Aorta (tissue), 5 donors: ENCODE results near the gene TMC4. TPM values are rescaled to one million over a fixed set of nuclear protein-coding genes. Genes with fewer than 3 reads are reported as not detected.

Source experiments
- ATAC-seq: fragments of 200-7000 bp; cut with Tn5 transposase; one replicate; pipeline ENCODE4 v1.9.1; 2022; ENCODE audit warnings: moderate library complexity; ENCODE audit not compliant: low FRiP score
- DNase-seq, 2 donors: peaks; one replicate each; pipeline ENCODE4 v3.0.0-alpha.2; 2020
- H3K27ac ChIP-seq, 2 donors: one replicate each; pipeline ENCODE4 v1.5.1; 2013; ENCODE audit warnings: low read length in 2 of 2, mild to moderate bottlenecking in 2 of 2, moderate library complexity in 2 of 2, control low read depth in 1 of 2, inconsistent platforms in 1 of 2, low read depth in 1 of 2
- H3K27me3 ChIP-seq, 2 donors: one replicate each; pipeline ENCODE4 v1.6.1; 2013; ENCODE audit warnings: control low read depth in 1 of 2, low read length in 1 of 2, mild to moderate bottlenecking in 1 of 2, moderate library complexity in 1 of 2; ENCODE audit not compliant: insufficient read depth in 2 of 2, control insufficient read depth in 1 of 2
- H3K36me3 ChIP-seq, 2 donors: one replicate each; pipeline ENCODE4 v1.6.1; 2013; ENCODE audit warnings: control low read depth in 1 of 2, low read length in 1 of 2, mild to moderate bottlenecking in 1 of 2; ENCODE audit not compliant: insufficient read depth in 2 of 2, control insufficient read depth in 1 of 2
- H3K4me1 ChIP-seq, 2 donors: one replicate each; pipeline ENCODE4 v1.6.1; 2013; ENCODE audit warnings: low read length in 2 of 2, control low read depth in 1 of 2, mild to moderate bottlenecking in 1 of 2, moderate library complexity in 1 of 2; ENCODE audit not compliant: insufficient read depth in 2 of 2, control insufficient read depth in 1 of 2
- H3K4me3 ChIP-seq, 2 donors: one replicate each; pipeline ENCODE4 v1.5.1; 2013; ENCODE audit warnings: low read length in 2 of 2, control low read depth in 1 of 2, mild to moderate bottlenecking in 1 of 2
- H3K9me3 ChIP-seq: one replicate; pipeline ENCODE4 v1.6.1; 2013; ENCODE audit warnings: mild to moderate bottlenecking, low read length; ENCODE audit not compliant: control insufficient read depth
- WGBS, 2 donors: extraction: QIAGEN DNeasy Blood & Tissue Kit; methylation state at CpG; one replicate each; pipeline ENCODE4 v1.1.7; 2013; 5-methylcytosine and 5-hydroxymethylcytosine counted together
- intact Hi-C, 2 donors: fragments of 100-400 bp; cut with DNase I; formaldehyde crosslinking; loops; one replicate each; pipeline versions ENCODE4 v1.14.2 to v1.15.0; 2022
- polyA plus RNA-seq, 2 donors: library from polyadenylated mRNA; stranded (reverse); fragments of 200-250 nt; gene quantifications; one replicate each; pipeline ENCODE4 v1.2.3, GENCODE V29; 2013
- total RNA-seq, 2 donors: library from RNA; stranded (reverse); fragmentation: NEBNext Ultra II Directional; extraction: Animal tissue kit (Norgen Biotek cat#: 25700); gene quantifications; one replicate each; pipeline ENCODE4 v1.2.1, GENCODE V29; 2021
- donor health status: healthy with polysubstance abuse.
- donor health status: Bipolar disorder and iron deficiency.
- donor health status: DM: no; HTN: no; CAD: no.
- donor health status: DM: no; HTN: no; CAD: no.
- donor health status: DM: yes; HTN: yes; CAD: no.

Gene TMC4
- total and polyA plus RNA-seq, 4 donors = 0.08 to 15.8 (median 4.3) TPM

DNA sequence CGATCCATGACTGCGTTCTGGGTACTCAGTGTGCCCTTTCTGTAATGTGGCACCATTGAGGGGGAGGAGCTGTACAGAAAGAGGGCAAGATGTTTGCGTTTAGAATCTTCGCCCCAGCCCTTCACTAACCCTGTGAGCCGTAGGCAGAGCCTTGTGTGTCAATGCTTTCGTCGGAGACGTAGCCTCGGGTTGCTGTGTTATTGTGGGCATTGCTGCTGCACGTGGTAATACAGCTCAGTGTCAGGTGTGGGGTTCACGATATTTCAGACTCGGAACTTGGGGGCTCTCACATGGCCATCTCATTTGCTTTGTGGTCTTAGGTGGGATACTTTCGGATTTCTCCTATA is 33.8 kb upstream of the TMC4 start:
- intact Hi-C loops = no loop called here
- Histone ChIP-seq H3K36me3 (peaks cover 0 to 9% of the 10 kb centered on the region in 2 donors), H3K4me1 (no peaks in the 10 kb centered on the region), H3K4me3 (no peak overlapping the region), H3K27ac (no peak overlapping the region), H3K9me3 (no peaks in the 10 kb centered on the region), H3K27me3 (no peaks in the 10 kb centered on the region)
- 81 to 82% methylated on average over 13 of the region's 13 CpGs for WGBS, 2 donors
- ATAC-seq (no peak), DNase-seq (peak in 1 of 2 donors; percentile 34)

DNA sequence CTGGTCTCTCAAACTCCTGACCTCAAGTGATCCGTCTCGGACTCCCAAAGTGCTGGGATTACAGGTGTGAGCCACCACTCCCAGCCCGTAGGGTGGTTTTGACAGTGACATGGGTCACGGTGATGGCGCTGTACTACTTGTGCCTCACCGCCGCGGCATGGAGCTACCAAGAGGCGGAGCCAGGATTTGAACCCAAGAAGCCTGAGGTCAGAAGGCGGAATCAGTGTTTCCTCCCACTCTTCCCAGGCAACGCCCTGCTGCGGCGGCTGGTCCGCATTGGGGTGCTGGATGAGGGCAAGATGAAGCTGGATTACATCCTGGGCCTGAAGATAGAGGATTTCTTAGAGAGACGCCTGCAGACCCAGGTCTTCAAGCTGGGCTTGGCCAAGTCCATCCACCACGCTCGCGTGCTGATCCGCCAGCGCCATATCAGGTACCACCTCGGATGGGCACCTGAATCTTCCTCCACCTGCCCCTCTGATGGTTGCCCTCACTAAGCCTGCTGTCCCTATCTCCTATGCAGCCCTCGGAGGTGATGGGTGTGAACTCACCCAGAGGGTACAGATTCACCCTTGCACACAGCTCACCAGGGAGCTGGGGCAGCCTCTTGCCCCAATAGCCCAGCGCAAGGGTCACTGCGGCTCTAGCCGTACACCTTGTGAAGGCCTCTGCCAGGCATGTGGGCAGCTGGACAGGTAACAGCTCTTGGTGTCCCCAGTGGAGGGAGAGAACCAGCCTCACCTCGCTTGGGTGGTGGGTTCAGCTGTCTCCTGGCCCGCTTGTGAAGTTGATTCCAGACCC is 33.3 kb upstream of the TMC4 start:
- Histone ChIP-seq H3K36me3 (peaks cover 0 to 9% of the 10 kb centered on the region in 2 donors), H3K4me3 (no peak overlapping the region), H3K9me3 (no peaks in the 10 kb centered on the region), H3K4me1 (no peaks in the 10 kb centered on the region), H3K27me3 (no peaks in the 10 kb centered on the region), H3K27ac (no peak overlapping the region)
- no peak for ATAC-seq
- 90 to 91% methylated on average over 27 of the region's 27 CpGs for WGBS, 2 donors
- intact Hi-C loops = no loop called here
- DNase-seq = peak in 1 of 2 donors; percentile 73

DNA sequence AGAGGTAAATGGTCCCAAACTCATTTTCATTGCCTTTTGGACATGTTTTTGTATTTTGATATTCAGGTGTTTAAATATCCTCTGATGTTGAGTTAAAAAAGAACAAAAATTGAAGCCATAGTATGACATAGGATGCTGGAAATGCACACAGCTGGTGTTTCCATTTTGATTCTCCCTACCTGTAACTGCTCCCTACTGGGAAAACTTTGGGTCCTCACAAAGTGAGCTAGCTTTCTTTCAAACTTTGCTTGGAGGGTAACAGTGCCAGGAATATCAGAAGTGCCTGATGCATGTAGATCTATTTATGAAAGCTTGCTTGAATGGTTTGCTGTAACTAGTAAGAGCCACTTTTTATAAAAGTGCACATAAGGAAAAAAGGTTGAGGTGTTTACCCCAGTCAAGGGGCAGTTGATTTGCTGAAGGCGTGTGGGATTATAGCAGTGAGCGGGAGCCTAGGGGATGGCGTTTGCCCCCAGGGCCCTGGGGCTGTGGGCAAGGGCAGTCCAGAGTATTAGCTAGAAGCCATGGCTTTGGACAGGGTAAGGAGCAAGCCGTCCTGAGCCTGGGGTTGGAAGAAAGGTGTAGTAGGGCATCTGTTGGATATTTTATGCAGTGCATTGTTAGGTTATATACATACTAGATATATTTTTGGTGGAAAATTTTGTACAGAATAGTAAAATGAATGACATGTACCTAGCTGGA is 32.0 kb upstream of the TMC4 start:
- WGBS, 2 donors = 70 to 72% methylated on average over 4 of the region's 4 CpGs
- H3K27ac ChIP-seq = no peak overlapping the region
- ATAC-seq (no peak), DNase-seq (peak in 1 of 2 donors; percentile 7)
- peaks cover 0 to 9% of the 10 kb centered on the region in 2 donors for H3K36me3 ChIP-seq
- H3K9me3 ChIP-seq = no peaks in the 10 kb centered on the region
- intact Hi-C loops = loop anchor here in 1 of 2 donors (5.0 kb wide), 1 partner anchor 38 kb away; no protein-coding TSS in a partner anchor
- H3K4me3 ChIP-seq = no peak overlapping the region
- H3K27me3 ChIP-seq = no peaks in the 10 kb centered on the region
- no peaks in the 10 kb centered on the region for H3K4me1 ChIP-seq

DNA sequence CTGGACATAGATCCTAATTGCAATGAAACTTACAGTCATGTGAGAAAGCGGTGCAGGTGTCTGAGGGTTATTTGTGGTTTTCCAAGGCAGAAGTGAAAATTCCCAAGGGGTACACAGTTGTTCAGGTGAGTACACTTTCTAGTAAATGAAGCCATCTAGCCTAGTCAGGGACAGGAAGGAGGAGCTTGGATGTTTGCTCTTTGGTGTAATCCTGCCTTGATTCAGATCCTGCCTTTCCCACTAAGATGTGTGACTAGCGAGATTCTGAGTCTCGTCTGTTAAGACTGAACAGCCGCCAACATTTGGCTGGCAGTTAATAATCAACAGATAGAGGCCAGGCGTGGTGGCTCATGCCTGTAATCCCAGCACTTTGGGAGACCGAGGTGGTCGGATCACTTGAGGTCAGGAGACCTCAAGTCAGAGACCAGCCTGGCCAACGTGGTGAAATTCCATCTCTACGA is 30.2 kb upstream of the TMC4 start:
- H3K27ac ChIP-seq = no peak overlapping the region
- H3K27me3 ChIP-seq = no peaks in the 10 kb centered on the region
- H3K4me1 ChIP-seq = no peaks in the 10 kb centered on the region
- H3K36me3 ChIP-seq = peaks cover 0 to 9% of the 10 kb centered on the region in 2 donors
- no peaks in the 10 kb centered on the region for H3K9me3 ChIP-seq
- ATAC-seq = no peak
- H3K4me3 ChIP-seq = no peak overlapping the region
- intact Hi-C loops = loop anchor here in 1 of 2 donors (5.0 kb wide), 1 partner anchor 36 kb away; no protein-coding TSS in a partner anchor
- DNase-seq = peak in 1 of 2 donors; percentile 6
- 49 to 50% methylated on average over 9 of the region's 9 CpGs for WGBS, 2 donors

DNA sequence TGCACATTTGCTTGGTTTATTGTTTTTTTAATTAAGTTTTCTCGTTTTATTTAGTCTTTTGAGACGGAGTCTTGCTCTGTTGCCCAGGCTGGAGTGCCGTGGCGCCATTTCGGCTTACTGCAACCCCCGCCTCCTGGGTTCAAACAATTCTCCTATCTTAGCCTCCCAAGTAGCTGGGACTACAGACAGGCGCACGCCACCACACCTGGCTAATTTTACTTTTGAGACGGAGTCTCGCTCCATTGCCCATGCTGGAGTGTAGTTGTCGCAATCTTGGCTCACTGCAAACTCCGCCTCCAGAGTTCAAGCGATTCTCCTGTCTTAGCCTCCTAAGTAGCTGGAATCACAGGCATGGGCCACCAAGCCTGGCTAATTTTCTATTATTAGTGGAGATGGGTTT is 29.0 kb upstream of the TMC4 start:
- no peaks in the 10 kb centered on the region for H3K9me3 ChIP-seq
- H3K4me1 ChIP-seq = no peaks in the 10 kb centered on the region
- peaks cover 0 to 8% of the 10 kb centered on the region in 2 donors for H3K36me3 ChIP-seq
- 71 to 79% methylated on average over 13 of the region's 13 CpGs for WGBS, 2 donors
- no peak overlapping the region for H3K27ac ChIP-seq
- no peaks in the 10 kb centered on the region for H3K27me3 ChIP-seq
- ATAC-seq = no peak
- intact Hi-C loops = loop anchor here in 1 of 2 donors (2.0 to 5.0 kb wide), 2 partner anchors 35 to 65 kb away; partner anchors contain the start of gene CNOT3
- no peak overlapping the region for H3K4me3 ChIP-seq
- peak in 1 of 2 donors; percentile 63 for DNase-seq

DNA sequence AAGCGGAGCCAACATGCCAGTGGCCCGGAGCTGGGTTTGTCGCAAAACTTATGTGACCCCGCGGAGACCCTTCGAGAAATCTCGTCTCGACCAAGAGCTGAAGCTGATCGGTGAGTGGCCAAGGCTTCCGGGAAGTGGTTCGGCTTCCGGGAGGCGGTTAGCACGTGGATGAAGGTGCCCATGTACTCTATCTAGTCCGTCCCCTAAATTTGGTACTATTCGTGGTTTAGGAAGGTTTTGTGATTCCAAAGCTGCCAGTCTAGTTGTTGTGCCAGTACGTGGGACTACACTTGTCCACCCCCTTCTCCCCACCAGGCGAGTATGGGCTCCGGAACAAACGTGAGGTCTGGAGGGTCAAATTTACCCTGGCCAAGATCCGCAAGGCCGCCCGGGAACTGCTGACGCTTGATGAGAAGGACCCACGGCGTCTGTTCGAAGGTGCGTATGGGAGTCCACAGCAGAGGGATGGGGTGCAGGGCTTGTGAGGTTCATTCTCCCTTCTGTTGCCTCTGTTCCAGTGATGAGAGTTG is 28.3 kb upstream of the TMC4 start:
- peak overlapping the region in 1 of 2 donors; percentile 81 for H3K27ac ChIP-seq
- WGBS, 2 donors = 2 to 4% methylated on average over 28 of the region's 28 CpGs
- ATAC-seq = no peak
- no peaks in the 10 kb centered on the region for H3K4me1 ChIP-seq
- H3K27me3 ChIP-seq = no peaks in the 10 kb centered on the region
- peaks cover 0 to 3% of the 10 kb centered on the region in 2 donors for H3K36me3 ChIP-seq
- H3K4me3 ChIP-seq = peak overlapping the region; percentile 56 to 59
- intact Hi-C loops = loop anchor here in 1 of 2 donors (2.0 to 5.0 kb wide), 2 partner anchors 34 to 64 kb away; partner anchors contain the start of gene CNOT3
- DNase-seq = peak in 1 of 2 donors; percentile 74
- no peaks in the 10 kb centered on the region for H3K9me3 ChIP-seq

DNA sequence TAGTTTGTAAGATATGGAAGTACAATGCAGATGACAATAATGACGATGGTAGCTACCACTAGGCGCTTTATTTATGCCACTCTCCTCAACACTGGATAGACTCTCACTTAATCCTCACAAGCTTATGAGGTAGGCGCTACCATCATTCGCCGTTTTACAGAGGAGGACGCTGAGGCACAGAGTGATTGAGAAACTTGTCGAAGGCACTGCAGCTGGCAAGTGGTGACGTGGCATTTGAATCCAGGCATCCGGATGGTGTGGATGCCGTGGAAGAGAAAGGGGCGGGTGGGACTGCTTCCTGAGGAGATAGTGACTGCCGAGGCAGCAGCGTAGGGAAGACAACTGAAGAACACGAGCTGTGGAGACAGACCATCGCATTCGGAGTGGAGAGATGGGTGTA is 26.4 kb upstream of the TMC4 start:
- no peak overlapping the region for H3K4me3 ChIP-seq
- ATAC-seq = no peak
- peaks cover 0 to 3% of the 10 kb centered on the region in 2 donors for H3K36me3 ChIP-seq
- intact Hi-C loops = loop anchor here in 1 of 2 donors (10.0 kb wide), 1 partner anchor 335 kb away; the partner anchor contains the start of gene MYADM
- peak in 1 of 2 donors; percentile 47 for DNase-seq
- no peaks in the 10 kb centered on the region for H3K9me3 ChIP-seq
- H3K27me3 ChIP-seq = no peaks in the 10 kb centered on the region
- H3K4me1 ChIP-seq = no peaks in the 10 kb centered on the region
- WGBS, 2 donors = 93 to 94% methylated on average over 16 of the region's 16 CpGs
- no peak overlapping the region for H3K27ac ChIP-seq

DNA sequence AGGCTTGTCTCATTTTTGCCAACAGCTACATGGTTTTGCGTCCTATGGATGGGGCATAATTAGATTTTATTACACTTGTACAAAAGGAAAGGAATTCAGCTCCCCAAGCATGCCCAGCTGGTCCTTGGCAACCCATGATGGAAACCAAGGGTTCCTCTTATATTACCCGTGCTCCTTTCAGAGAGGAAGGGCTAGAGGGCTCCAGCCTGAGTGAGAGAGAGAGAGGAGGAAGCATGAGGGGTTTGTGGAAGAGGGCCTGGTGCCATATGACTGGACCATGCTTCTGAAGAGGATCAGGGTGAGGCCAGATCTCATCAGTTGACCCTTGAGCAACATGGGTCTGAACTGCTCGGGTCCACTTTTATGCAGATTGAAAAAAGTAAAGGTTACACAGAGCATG is 24.2 kb upstream of the TMC4 start:
- no peak overlapping the region for H3K4me3 ChIP-seq
- H3K9me3 ChIP-seq = no peaks in the 10 kb centered on the region
- intact Hi-C loops = loop anchor here in 1 of 2 donors (10.0 kb wide), 1 partner anchor 332 kb away; the partner anchor contains the start of gene MYADM
- no peaks in the 10 kb centered on the region for H3K36me3 ChIP-seq
- ATAC-seq (no peak), DNase-seq (peak; percentile 14 to 43)
- no peaks in the 10 kb centered on the region for H3K4me1 ChIP-seq
- H3K27me3 ChIP-seq = no peaks in the 10 kb centered on the region
- H3K27ac ChIP-seq = no peak overlapping the region
- WGBS, 2 donors = 74 to 82% methylated on average over 3 of the region's 3 CpGs
